Endothelial cell of umbilical vein (primary cell): ENCODE data around the gene TMEM33. TPM values are rescaled to one million over a fixed set of nuclear protein-coding genes. Genes with fewer than 3 reads are reported as not detected.

Source experiments
- BruUV-seq: library from RNA; stranded (reverse); fragments of 400-500 nt; replicated peaks from 2 replicates; lab custom pipeline; 2021; lab: Mats Ljungman, UMichigan
- CTCF ChIA-PET: fragments of 300-600, 350-600 bp; sonication (Branson Sonifier 250); formaldehyde crosslinking; loops from one replicate; lab custom pipeline; 2021; ENCODE audit warnings: antibody characterized with exemption, inconsistent platforms; lab: Charles Lee
- POLR2A ChIA-PET: fragments of 300-600, 350-600 bp; sonication (Branson Sonifier 250); formaldehyde crosslinking; loops from one replicate; lab custom pipeline; 2021; ENCODE audit warnings: antibody characterized with exemption, inconsistent platforms; lab: Charles Lee
- DNase-seq: peaks from one replicate; pipeline ENCODE4 v3.0.0-alpha.2; 2011; ENCODE audit warnings: low read depth, low spot score
- FAIRE-seq: peaks from 2 replicates; lab custom pipeline; 2011; peaks lifted over from hg19 to GRCh38; lab: Jason Lieb, UNC
- H2AFZ ChIP-seq: 2 replicates; pipeline ENCODE4 v1.6.0; 2012; ENCODE audit warnings: low read depth, low read length, control low read depth, inconsistent platforms
- H3K27ac ChIP-seq: 2 replicates; pipeline ENCODE4 v1.5.1; 2011; ENCODE audit warnings: low read depth, mild to moderate bottlenecking, control low read depth, low read length, moderate library complexity; ENCODE audit not compliant: insufficient read depth
- H3K27me3 ChIP-seq, 2 experiments: 2 replicates each; pipeline versions ENCODE4 v1.6.0 to v1.6.1; 2011; ENCODE audit warnings: low read length in 2 of 2, mixed read lengths in 1 of 2; ENCODE audit not compliant: control insufficient read depth in 2 of 2, insufficient read depth in 2 of 2
- H3K36me3 ChIP-seq, 2 experiments: 2 replicates in 1 of 2; 3 replicates in 1 of 2; pipeline ENCODE4 v1.5.1; 2011; ENCODE audit warnings: low read length in 2 of 2, mild to moderate bottlenecking in 1 of 2, moderate library complexity in 1 of 2; ENCODE audit not compliant: control insufficient read depth in 2 of 2, insufficient read depth in 2 of 2; ENCODE audit errors: extremely low read depth in 1 of 2
- H3K4me1 ChIP-seq: 3 replicates; pipeline ENCODE4 v1.5.1; 2011; ENCODE audit warnings: mild to moderate bottlenecking, low read length; ENCODE audit not compliant: control insufficient read depth, insufficient read depth; ENCODE audit errors: extremely low read depth
- H3K4me2 ChIP-seq: 2 replicates; pipeline ENCODE4 v1.6.1; 2011; ENCODE audit warnings: low read length, control low read depth, mixed read lengths; ENCODE audit not compliant: insufficient read depth
- H3K4me3 ChIP-seq, 3 experiments: fragments of 200-600 bp in 1 of 3; sonication (generic), shearing (Covaris generic) in 1 of 3; replicated peaks in 1 of 3; 2 replicates each; pipeline ENCODE4 v1.5.1; 2011 to 2016; ENCODE audit warnings: control low read depth in 3 of 3, low read length in 3 of 3, mild to moderate bottlenecking in 2 of 3, inconsistent platforms in 1 of 3, low read depth in 1 of 3, moderate library complexity in 1 of 3; ENCODE audit not compliant: insufficient read depth in 1 of 3
- H3K79me2 ChIP-seq: 2 replicates; pipeline ENCODE4 v1.6.0; 2012; ENCODE audit warnings: low read length, inconsistent platforms; ENCODE audit not compliant: control insufficient read depth, insufficient read depth
- H3K9ac ChIP-seq: replicated peaks from 2 replicates; pipeline ENCODE3; 2011; ENCODE audit warnings: low read length, control low read depth; ENCODE audit not compliant: insufficient read depth; ENCODE audit errors: extremely low read depth
- H3K9me1 ChIP-seq: replicated peaks from 3 replicates; pipeline ENCODE4 v1.6.0; 2011; ENCODE audit warnings: mild to moderate bottlenecking, low read length; ENCODE audit not compliant: control insufficient read depth, insufficient read depth; ENCODE audit errors: extremely low read depth
- H3K9me3 ChIP-seq: replicated peaks from 2 replicates; pipeline ENCODE4 v1.5.1; 2012; ENCODE audit warnings: low read length, inconsistent platforms; ENCODE audit not compliant: control insufficient read depth, insufficient read depth
- H4K20me1 ChIP-seq: replicated peaks from 2 replicates; pipeline ENCODE3; 2011; ENCODE audit warnings: mild to moderate bottlenecking, low read length; ENCODE audit not compliant: control insufficient read depth, insufficient read depth; ENCODE audit errors: extremely low read depth
- CTCF ChIP-seq, 2 donors: IDR thresholded peaks; 1 replicate in 1 of 2; 2 replicates in 1 of 2; pipeline ENCODE4 v1.5.1; 2011; ENCODE audit warnings: low read length in 2 of 2, mild to moderate bottlenecking in 2 of 2, moderate library complexity in 2 of 2, control low read depth in 1 of 2, inconsistent platforms in 1 of 2, low read depth in 1 of 2; ENCODE audit not compliant: insufficient read depth in 1 of 2; ENCODE audit errors: extremely low read depth in 1 of 2
- EZH2 ChIP-seq: IDR thresholded peaks from 2 replicates; pipeline ENCODE4 v1.6.1; 2012; ENCODE audit warnings: borderline replicate concordance, low read depth, mild to moderate bottlenecking, moderate library complexity, low read length, inconsistent platforms; ENCODE audit not compliant: severe bottlenecking
- FOS ChIP-seq: IDR thresholded peaks from 2 replicates; pipeline ENCODE4 v1.6.1; 2011; ENCODE audit warnings: mild to moderate bottlenecking, low read length, moderate library complexity, borderline replicate concordance; ENCODE audit not compliant: insufficient read depth
- GATA2 ChIP-seq: IDR thresholded peaks from 2 replicates; pipeline ENCODE4 v1.7.0; 2011; ENCODE audit warnings: low read depth, mild to moderate bottlenecking, moderate library complexity, mixed read lengths, low read length; ENCODE audit not compliant: insufficient read length, insufficient read depth
- JUN ChIP-seq: IDR thresholded peaks from 2 replicates; pipeline ENCODE4 v1.6.1; 2011; ENCODE audit warnings: borderline replicate concordance, low read depth; ENCODE audit not compliant: insufficient read length, insufficient read depth
- MAX ChIP-seq: IDR thresholded peaks from 2 replicates; pipeline ENCODE4 v1.6.1; 2011; ENCODE audit not compliant: insufficient read depth, insufficient read length
- MYC ChIP-seq: IDR thresholded peaks from one replicate; pipeline ENCODE4 v1.6.1; 2011; ENCODE audit warnings: mild to moderate bottlenecking, low read depth, low read length
- POLR2A ChIP-seq: IDR thresholded peaks from 2 replicates; pipeline ENCODE4 v1.6.1; 2012; ENCODE audit warnings: low read depth, mild to moderate bottlenecking, control low read depth, low read length
- POLR2AphosphoS5 ChIP-seq: IDR thresholded peaks from 2 replicates; pipeline ENCODE4 v1.6.1; 2012; ENCODE audit warnings: low read depth, mild to moderate bottlenecking, control low read depth, low read length, moderate library complexity; ENCODE audit not compliant: insufficient read depth
- dilution Hi-C: fragments of 300-500 bp; cut with MboI; formaldehyde crosslinking; loops from one replicate; pipeline ENCODE4 v1.15.0; 2019; ENCODE audit warnings: low sequenced_read_pairs; ENCODE audit not compliant: extremely low pct_ligation_motif_present
- intact Hi-C: fragments of 100-400 bp; cut with micrococcal nuclease; formaldehyde crosslinking; loops from one replicate; pipeline ENCODE4 v1.10.0; 2022
- polyA plus RNA-seq, 4 experiments: library from polyadenylated mRNA; depleted of rRNA in 3 of 4; stranded (reverse) in 3 of 4; unstranded in 1 of 4; fragments of >200 nt; gene quantifications; 2 replicates each; pipeline versions ENCODE4 v1.2.1 to v1.2.3, GENCODE V29; 2011 to 2012; ENCODE audit warnings: missing spikeins in 1 of 4
- total RNA-seq: library from RNA; stranded (reverse); gene quantifications from 2 replicates; pipeline ENCODE4 v1.2.3, GENCODE V29; 2021

Gene TMEM33
- total and polyA plus RNA-seq, 2 donors (not counting 3 experiments of a cell fraction or from before 2014, with no cell fraction given), result 52.9 to 60.1 TPM

GRCh38 chr4:41927796-41928499 lies 7.3 kb upstream of the TMEM33 start:
- ChIA-PET POLR2A (no interaction called here), CTCF (no interaction called here)
- FAIRE-seq (no peak), DNase-seq (no peak)
- no TSS peak for BruUV-seq
- Histone ChIP-seq H3K36me3 (no peaks in the 10 kb centered on the region), H3K9me1 (no peaks in the 10 kb centered on the region), H3K79me2 (no peaks in the 10 kb centered on the region), H3K9me3 (no peaks in the 10 kb centered on the region), H3K4me2 (no peak overlapping the region), H4K20me1 (no peaks in the 10 kb centered on the region), H3K27me3 (peaks cover 19 to 48% of the 10 kb centered on the region in 2 experiments), H3K9ac (no peak overlapping the region), H3K27ac (no peak overlapping the region), H2AFZ (no peak overlapping the region), H3K4me1 (no peaks in the 10 kb centered on the region), H3K4me3 (no peak overlapping the region)
- TF ChIP-seq JUN (no peak), POLR2AphosphoS5 (no peak), MYC (no peak), MAX (no peak), CTCF (IDR thresholded peaks at IDR 0.05; ENCODE audit: extremely low read depth in 1 of 2, insufficient read depth in 1 of 2, low read depth in 1 of 2, low read length in 2 of 2) (no peak), GATA2 (no peak), POLR2A (no peak), FOS (no peak), EZH2 (no peak)
- intact Hi-C loops, result no loop called here
- dilution Hi-C loops, result no loop called here
